H7 (cell line): Measurements from ENCODE around the gene ZSCAN21. TPM values are rescaled to one million over a fixed set of nuclear protein-coding genes. Genes with fewer than 3 reads are reported as not detected.

Experiments used
- DNase-seq: peaks from one replicate; pipeline ENCODE4 v3.0.0; 2012
- H3K27me3 ChIP-seq: 2 replicates; pipeline ENCODE4 v1.6.0; 2011; ENCODE audit warnings: mild to moderate bottlenecking, low read length; ENCODE audit not compliant: control insufficient read depth, insufficient read depth
- H3K36me3 ChIP-seq: replicated peaks from 2 replicates; pipeline ENCODE4 v1.5.1; 2011; ENCODE audit warnings: low read length; ENCODE audit not compliant: control insufficient read depth, insufficient read depth
- H3K4me3 ChIP-seq: 2 replicates; pipeline ENCODE4 v1.5.1; 2011; ENCODE audit warnings: low read depth, mild to moderate bottlenecking, control low read depth, low read length, moderate library complexity; ENCODE audit not compliant: insufficient read depth
- total RNA-seq: library from RNA; depleted of rRNA; stranded (reverse); fragments of >200 nt; shearing (Covaris generic); gene quantifications from 2 replicates; pipeline ENCODE4 v1.2.3, GENCODE V29; 2014; rRNA removed

Gene ZSCAN21
- total RNA-seq, 1 experiment from 2014 or later: 27.2 TPM

- Histone ChIP-seq H3K36me3 (peaks cover 32% of the 10 kb centered on the region), H3K27me3 (no peaks in the 10 kb centered on the region), H3K4me3 (no peak overlapping the region)
- DNase-seq: peak; percentile 49
These were observed 57.7 kb downstream of the ZSCAN21 start for GRCh38 chr7:100107125-100107737.

GRCh38 chr7:100107890-100108289 is 58.3 kb downstream of the ZSCAN21 start:
- Histone ChIP-seq H3K4me3 (no peak overlapping the region), H3K27me3 (no peaks in the 10 kb centered on the region), H3K36me3 (peaks cover 35% of the 10 kb centered on the region)
- no peak for DNase-seq

DNA sequence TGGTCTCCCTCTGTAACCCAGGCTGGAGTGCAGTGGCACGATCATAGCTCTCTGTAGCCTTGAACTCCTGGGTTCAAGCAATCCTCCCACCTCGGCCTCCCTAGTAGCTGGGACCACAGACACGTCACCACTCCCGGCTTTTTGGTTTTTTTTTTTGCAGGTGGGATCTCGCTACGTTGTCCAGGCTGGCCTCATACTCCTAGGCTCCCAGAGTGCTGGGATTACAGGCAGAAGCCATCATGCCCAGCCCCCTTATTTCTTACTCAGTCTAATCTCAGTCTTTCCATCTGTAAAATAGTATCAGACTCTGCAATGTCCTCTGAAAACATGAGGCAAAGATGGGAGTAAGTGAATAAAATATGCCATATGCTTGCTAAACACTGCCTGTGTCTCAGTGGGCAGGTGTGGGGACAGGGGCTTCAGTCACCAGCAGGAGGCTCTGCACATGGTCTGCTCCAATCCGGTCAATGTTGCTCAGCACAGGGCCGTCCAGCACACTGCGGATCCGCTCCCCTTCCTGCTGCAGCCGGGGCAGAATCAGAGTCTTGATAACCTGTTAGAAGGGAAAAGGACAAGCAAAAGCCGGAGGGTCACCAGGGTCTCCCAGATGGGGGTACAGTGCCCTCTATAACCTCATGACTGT is 60.1 kb downstream of the ZSCAN21 start:
- DNase-seq: no peak
- H3K4me3 ChIP-seq: no peak overlapping the region
- peaks cover 41% of the 10 kb centered on the region for H3K36me3 ChIP-seq
- H3K27me3 ChIP-seq: no peaks in the 10 kb centered on the region

DNA sequence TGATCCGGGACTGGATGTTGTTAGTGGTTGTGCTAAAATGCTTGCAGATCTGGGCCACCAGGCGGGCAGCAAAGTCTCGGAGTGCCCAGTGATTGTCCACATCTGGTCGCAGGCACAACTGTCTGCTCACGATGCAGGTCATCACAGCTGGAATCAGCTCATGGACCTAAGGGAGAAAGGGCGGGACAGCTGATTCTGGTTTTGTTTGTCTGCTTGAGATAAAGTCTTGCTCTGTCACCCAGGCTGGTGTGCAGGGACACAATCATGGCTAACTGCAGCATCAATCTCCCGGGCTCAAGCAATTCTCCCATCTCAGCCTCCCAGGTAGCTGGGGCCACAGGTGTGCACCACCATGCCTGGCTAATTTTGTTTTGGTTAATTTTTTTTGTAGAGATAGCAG is 61.6 kb downstream of the ZSCAN21 start:
- no peak overlapping the region for H3K4me3 ChIP-seq
- peaks cover 36% of the 10 kb centered on the region for H3K36me3 ChIP-seq

GRCh38 chr7:100111914-100112313 is 62.3 kb downstream of the ZSCAN21 start:
- Histone ChIP-seq H3K36me3 (peaks cover 35% of the 10 kb centered on the region), H3K27me3 (no peaks in the 10 kb centered on the region), H3K4me3 (no peak overlapping the region)
- DNase-seq: peak; percentile 64

More for the DNA sequence above, 61.6 kb downstream of the ZSCAN21 start:
- no peaks in the 10 kb centered on the region for H3K27me3 ChIP-seq
- DNase-seq: no peak

Other genes with a start within 250 kb of the ZSCAN21 start
- 0.48 TPM in 1 of 2 replicates, not detected in the other for gene CYP3A43, start 221.8 kb upstream of the ZSCAN21 start, total RNA-seq
- not detected in 2 replicates for gene OR2AE1, start 172.7 kb upstream of the ZSCAN21 start, total RNA-seq
- 0.28 TPM in 1 of 2 replicates, not detected in the other for gene TRIM4, start 130.2 kb upstream of the ZSCAN21 start, total RNA-seq
- 0.10 and 0.37 TPM in 2 replicates for gene GJC3, start 120.2 kb upstream of the ZSCAN21 start, total RNA-seq
- not detected in 2 replicates for gene AZGP1, start 73.7 kb upstream of the ZSCAN21 start, total RNA-seq
- gene ZKSCAN1, start 34.2 kb upstream of the ZSCAN21 start, total RNA-seq: 9.0 and 17.0 TPM in 2 replicates
- 40.8 and 51.0 TPM in 2 replicates for gene ZNF3, start 31.9 kb downstream of the ZSCAN21 start, total RNA-seq
- gene COPS6, start 39.2 kb downstream of the ZSCAN21 start, total RNA-seq: 51.8 and 59.6 TPM in 2 replicates
- gene MCM7, start 51.6 kb downstream of the ZSCAN21 start, total RNA-seq: 363 and 383 TPM in 2 replicates
- 15.1 and 23.3 TPM in 2 replicates for gene AP4M1, start 51.9 kb downstream of the ZSCAN21 start, total RNA-seq
- 104 and 106 TPM in 2 replicates for gene TAF6, start 69.6 kb downstream of the ZSCAN21 start, total RNA-seq
- 12.2 and 17.1 TPM in 2 replicates for gene CNPY4, start 69.9 kb downstream of the ZSCAN21 start, total RNA-seq
- 1.1 and 3.5 TPM in 2 replicates for gene MBLAC1, start 77.2 kb downstream of the ZSCAN21 start, total RNA-seq
- 143 and 165 TPM in 2 replicates for gene LAMTOR4, start 99.1 kb downstream of the ZSCAN21 start, total RNA-seq
- gene TRAPPC14, start 108.9 kb downstream of the ZSCAN21 start, total RNA-seq: 13.6 and 14.8 TPM in 2 replicates
- gene GAL3ST4, start 118.8 kb downstream of the ZSCAN21 start, total RNA-seq: 0.73 and 3.1 TPM in 2 replicates
- gene GPC2, start 127.6 kb downstream of the ZSCAN21 start, total RNA-seq: 39.1 and 65.8 TPM in 2 replicates
- 2.4 and 10.3 TPM in 2 replicates for gene STAG3, start 128.1 kb downstream of the ZSCAN21 start, total RNA-seq
- gene PVRIG, start 170.2 kb downstream of the ZSCAN21 start, total RNA-seq: 0.11 TPM in 1 of 2 replicates, not detected in the other